Fibroblast of villous mesenchyme (primary cell): ENCODE measurements around the gene NEURL1B. TPM values are rescaled to one million over a fixed set of nuclear protein-coding genes. Genes with fewer than 3 reads are reported as not detected.
A peak's percentile ranks its signal among the peaks of the same experiment; 100 is the strongest.
"Not testable (repeated sequence)": the region's sequence is repeated elsewhere in the genome, so short reads cannot be mapped to it uniquely, and the experiment has no call there.

Source experiments
- DNase-seq: peaks from one replicate; pipeline ENCODE4 v3.0.0-alpha.2; 2010; ENCODE audit warnings: low read depth
- H3K4me3 ChIP-seq: 2 replicates; pipeline ENCODE4 v1.5.1; 2011; ENCODE audit warnings: low read depth, mild to moderate bottlenecking, low read length
- CTCF ChIP-seq: IDR thresholded peaks from 2 replicates; pipeline ENCODE4 v1.5.1; 2012; ENCODE audit warnings: low read depth, mild to moderate bottlenecking, low read length; ENCODE audit not compliant: insufficient read depth
- total RNA-seq: library from RNA; depleted of rRNA; stranded (reverse); fragments of >200 nt; gene quantifications from 2 replicates; pipeline ENCODE4 v1.2.3, GENCODE V29; 2012

Gene NEURL1B
- total RNA-seq, 1 donor: 4.3 TPM

GRCh38 chr5:172600571-172600970 lies 40.5 kb upstream of the NEURL1B start:
- no peak for TF ChIP-seq CTCF
- H3K4me3 ChIP-seq: no peak overlapping the region
- no peak for DNase-seq

GRCh38 chr5:172601576-172601975 lies 39.5 kb upstream of the NEURL1B start:
- not testable (repeated sequence) for H3K4me3 ChIP-seq, DNase-seq

GRCh38 chr5:172602783-172603231 lies 38.3 kb upstream of the NEURL1B start:
- peak; percentile 16 for DNase-seq
- no peak overlapping the region for H3K4me3 ChIP-seq
- no peak for TF ChIP-seq CTCF

- DNase-seq: peak; percentile 50
- no peak overlapping the region for H3K4me3 ChIP-seq
- TF ChIP-seq CTCF: no peak
Measured at GRCh38 chr5:172603251-172603806, 37.7 kb upstream of the NEURL1B start.

- no peak for DNase-seq
- TF ChIP-seq CTCF: no peak
- H3K4me3 ChIP-seq: no peak overlapping the region
Measured at GRCh38 chr5:172605466-172605865, 35.6 kb upstream of the NEURL1B start.

GRCh38 chr5:172606156-172606785 lies 34.8 kb upstream of the NEURL1B start:
- H3K4me3 ChIP-seq: no peak overlapping the region
- DNase-seq: peak; percentile 3
- TF ChIP-seq CTCF: no peak

- no peak for TF ChIP-seq CTCF
- DNase-seq: peak; percentile 14
Measured at GRCh38 chr5:172607213-172607793, 33.8 kb upstream of the NEURL1B start.

More at GRCh38 chr5:172607213-172607793, 33.8 kb upstream of the NEURL1B start:
- H3K4me3 ChIP-seq: no peak overlapping the region
